Memory B cell (primary cell): ENCODE data around the gene HYI.
"Not testable (repeated sequence)": the region's sequence is repeated elsewhere in the genome, so short reads cannot be mapped to it uniquely, and the experiment has no call there.

Experiments
- ATAC-seq: fragments of 150-1000 bp; cut with Tn5 transposase; 2 replicates; pipeline ENCODE4 v1.10.0; 2021; ENCODE audit warnings: low read depth, mild to moderate bottlenecking, moderate library complexity
- DNase-seq, 2 donors: peaks; one replicate each; pipeline ENCODE4 v3.0.0; 2022; ENCODE audit warnings: low spot score in 2 of 2
- H3K27ac Mint-ChIP-seq: one replicate; pipeline ENCODE4 v1.8.0; 2022; ENCODE audit warnings: mild to moderate bottlenecking, moderate library complexity, mixed read lengths
- H3K27me3 Mint-ChIP-seq: one replicate; pipeline ENCODE4 v1.8.0; 2022; ENCODE audit warnings: mixed read lengths
- H3K36me3 Mint-ChIP-seq: one replicate; pipeline ENCODE4 v1.8.0; 2022; ENCODE audit warnings: mild to moderate bottlenecking, mixed read lengths
- H3K4me1 Mint-ChIP-seq: one replicate; pipeline ENCODE4 v1.8.0; 2022; ENCODE audit warnings: mixed read lengths
- H3K4me3 Mint-ChIP-seq: one replicate; pipeline ENCODE4 v1.8.0; 2022; ENCODE audit warnings: mild to moderate bottlenecking, moderate library complexity, mixed read lengths
- H3K9me3 Mint-ChIP-seq: one replicate; pipeline ENCODE4 v1.8.0; 2022; ENCODE audit warnings: mixed read lengths

Gene HYI

GRCh38 chr1:43475611-43476401 is 22.1 kb upstream of the HYI start:
- H3K9me3 Mint-ChIP-seq, H3K4me1 Mint-ChIP-seq, DNase-seq, H3K4me3 Mint-ChIP-seq, ATAC-seq, H3K27ac Mint-ChIP-seq, H3K36me3 Mint-ChIP-seq: not testable (repeated sequence)
- peaks cover 11% of the 10 kb centered on the region for H3K27me3 Mint-ChIP-seq

- H3K4me1 Mint-ChIP-seq: peaks cover 3% of the 10 kb centered on the region
- H3K9me3 Mint-ChIP-seq: no peaks in the 10 kb centered on the region
- H3K4me3 Mint-ChIP-seq: no peak overlapping the region
- H3K27ac Mint-ChIP-seq: no peak overlapping the region
- H3K27me3 Mint-ChIP-seq: peaks cover 4% of the 10 kb centered on the region
- DNase-seq: no peak
- ATAC-seq: no peak
- no peaks in the 10 kb centered on the region for H3K36me3 Mint-ChIP-seq
Observed at GRCh38 chr1:43473463-43473862, 19.7 kb upstream of the HYI start.

- not testable (repeated sequence) for H3K9me3 Mint-ChIP-seq, H3K4me3 Mint-ChIP-seq, H3K27me3 Mint-ChIP-seq, DNase-seq, H3K27ac Mint-ChIP-seq, H3K36me3 Mint-ChIP-seq, ATAC-seq, H3K4me1 Mint-ChIP-seq
Observed at GRCh38 chr1:43472463-43473151, 18.9 kb upstream of the HYI start.

GRCh38 chr1:43472087-43472462 is 18.3 kb upstream of the HYI start:
- Mint-ChIP-seq H3K27me3 (peaks cover 4% of the 10 kb centered on the region), H3K4me3 (no peak overlapping the region), H3K36me3 (no peaks in the 10 kb centered on the region), H3K27ac (no peak overlapping the region), H3K9me3 (no peaks in the 10 kb centered on the region), H3K4me1 (peaks cover 3% of the 10 kb centered on the region)
- no peak for DNase-seq
- no peak for ATAC-seq

GRCh38 chr1:43469932-43470331 is 16.2 kb upstream of the HYI start:
- H3K9me3 Mint-ChIP-seq: no peaks in the 10 kb centered on the region
- no peaks in the 10 kb centered on the region for H3K36me3 Mint-ChIP-seq
- DNase-seq (no peak), ATAC-seq (no peak)
- H3K4me3 Mint-ChIP-seq: no peak overlapping the region
- no peak overlapping the region for H3K27ac Mint-ChIP-seq
- peaks cover 3% of the 10 kb centered on the region for H3K4me1 Mint-ChIP-seq
- peaks cover 4% of the 10 kb centered on the region for H3K27me3 Mint-ChIP-seq

- no peak for ATAC-seq
- Mint-ChIP-seq H3K4me3 (no peak overlapping the region), H3K27me3 (peaks cover 2% of the 10 kb centered on the region), H3K36me3 (no peaks in the 10 kb centered on the region), H3K27ac (no peak overlapping the region), H3K9me3 (no peaks in the 10 kb centered on the region), H3K4me1 (no peaks in the 10 kb centered on the region)
- no peak for DNase-seq
Observed at GRCh38 chr1:43468414-43468813, 14.7 kb upstream of the HYI start.

- H3K27ac Mint-ChIP-seq: no peak overlapping the region
- H3K4me3 Mint-ChIP-seq: no peak overlapping the region
- ATAC-seq (no peak), DNase-seq (no peak)
- H3K36me3 Mint-ChIP-seq: no peaks in the 10 kb centered on the region
- H3K27me3 Mint-ChIP-seq: no peaks in the 10 kb centered on the region
- no peaks in the 10 kb centered on the region for H3K4me1 Mint-ChIP-seq
- no peaks in the 10 kb centered on the region for H3K9me3 Mint-ChIP-seq
Observed at GRCh38 chr1:43466403-43466802, 12.7 kb upstream of the HYI start.

- no peak overlapping the region for H3K27ac Mint-ChIP-seq
- H3K9me3 Mint-ChIP-seq: no peaks in the 10 kb centered on the region
- no peak for DNase-seq
- H3K4me3 Mint-ChIP-seq: no peak overlapping the region
- no peak for ATAC-seq
- no peaks in the 10 kb centered on the region for H3K4me1 Mint-ChIP-seq
- H3K27me3 Mint-ChIP-seq: no peaks in the 10 kb centered on the region
- no peaks in the 10 kb centered on the region for H3K36me3 Mint-ChIP-seq
Observed at GRCh38 chr1:43465505-43466067, 11.9 kb upstream of the HYI start.

- DNase-seq: no peak
- Mint-ChIP-seq H3K27me3 (no peaks in the 10 kb centered on the region), H3K36me3 (no peaks in the 10 kb centered on the region), H3K4me1 (no peaks in the 10 kb centered on the region), H3K9me3 (peaks cover 1% of the 10 kb centered on the region), H3K27ac (no peak overlapping the region), H3K4me3 (no peak overlapping the region)
- ATAC-seq: no peak
Observed at GRCh38 chr1:43464681-43465504, 11.2 kb upstream of the HYI start.

GRCh38 chr1:43463479-43463878 is 9.7 kb upstream of the HYI start:
- no peak for DNase-seq

GRCh38 chr1:43460988-43461693 is 7.4 kb upstream of the HYI start:
- peaks cover 2% of the 10 kb centered on the region for H3K9me3 Mint-ChIP-seq
- H3K27ac Mint-ChIP-seq: no peak overlapping the region
- DNase-seq (no peak), ATAC-seq (no peak)
- H3K4me3 Mint-ChIP-seq: no peak overlapping the region
- peaks cover 3% of the 10 kb centered on the region for H3K27me3 Mint-ChIP-seq
- no peaks in the 10 kb centered on the region for H3K36me3 Mint-ChIP-seq
- H3K4me1 Mint-ChIP-seq: no peaks in the 10 kb centered on the region

More at GRCh38 chr1:43463479-43463878, 9.7 kb upstream of the HYI start:
- Mint-ChIP-seq H3K27me3 (no peaks in the 10 kb centered on the region), H3K4me1 (no peaks in the 10 kb centered on the region), H3K4me3 (no peak overlapping the region), H3K9me3 (peaks cover 2% of the 10 kb centered on the region), H3K36me3 (no peaks in the 10 kb centered on the region), H3K27ac (no peak overlapping the region)
- ATAC-seq: no peak

GRCh38 chr1:43458379-43458778 is 4.6 kb upstream of the HYI start:
- not testable (repeated sequence) for H3K36me3 Mint-ChIP-seq, ATAC-seq, H3K4me3 Mint-ChIP-seq, DNase-seq, H3K27ac Mint-ChIP-seq, H3K9me3 Mint-ChIP-seq, H3K4me1 Mint-ChIP-seq, H3K27me3 Mint-ChIP-seq

- no peak overlapping the region for H3K4me3 Mint-ChIP-seq
- ATAC-seq (no peak), DNase-seq (no peak)
- H3K9me3 Mint-ChIP-seq: peaks cover 2% of the 10 kb centered on the region
- peaks cover 16% of the 10 kb centered on the region for H3K4me1 Mint-ChIP-seq
- peaks cover 3% of the 10 kb centered on the region for H3K27me3 Mint-ChIP-seq
- H3K27ac Mint-ChIP-seq: no peak overlapping the region
- peaks cover under 1% of the 10 kb centered on the region for H3K36me3 Mint-ChIP-seq
Observed at GRCh38 chr1:43455213-43455889, 1.6 kb upstream of the HYI start.
